DMS79 treated with DMSO at 0.1 percent for 48 hours (cell line): ENCODE data around the gene CCR1.
"Not testable (repeated sequence)": the region's sequence is repeated elsewhere in the genome, so short reads cannot be mapped to it uniquely, and the experiment has no call there.

ENCODE experiments used
- DNase-seq: peaks from one replicate; lab custom pipeline; 2025; lab: John Stamatoyannopoulos, UW

CCR1 gene

GRCh38 chr3:46168583-46169345, 39.3 kb downstream of the CCR1 start:
- no peak for DNase-seq

GRCh38 chr3:46163556-46164041, 44.5 kb downstream of the CCR1 start:
- DNase-seq, result no peak

- DNase-seq, result no peak
Observed at GRCh38 chr3:46162975-46163555, 45.0 kb downstream of the CCR1 start.

GRCh38 chr3:46157685-46158084, 50.4 kb downstream of the CCR1 start:
- DNase-seq, result not testable (repeated sequence)

DNA sequence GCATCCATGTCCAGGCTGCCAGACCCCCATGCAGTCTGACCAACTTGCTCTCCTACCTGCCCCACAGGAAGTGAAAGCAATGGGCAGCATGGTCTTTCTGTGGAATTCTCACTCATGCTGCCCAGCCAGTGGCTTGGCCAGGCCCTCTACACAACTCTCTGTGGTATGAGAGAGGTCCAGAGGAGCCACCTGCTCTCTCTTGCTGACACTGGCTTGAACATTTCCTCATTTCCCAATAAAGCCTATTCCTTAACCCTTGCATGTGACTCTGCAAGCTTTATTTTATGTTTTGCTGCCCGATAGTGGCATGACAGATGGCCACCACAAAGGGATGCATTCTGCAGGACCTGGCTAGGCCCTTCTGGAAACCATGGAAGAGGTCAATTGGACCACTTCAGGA, 53.8 kb downstream of the CCR1 start:
- DNase-seq, result no peak
